ENCODE results near the gene SNAP29.

Gene SNAP29

DNA sequence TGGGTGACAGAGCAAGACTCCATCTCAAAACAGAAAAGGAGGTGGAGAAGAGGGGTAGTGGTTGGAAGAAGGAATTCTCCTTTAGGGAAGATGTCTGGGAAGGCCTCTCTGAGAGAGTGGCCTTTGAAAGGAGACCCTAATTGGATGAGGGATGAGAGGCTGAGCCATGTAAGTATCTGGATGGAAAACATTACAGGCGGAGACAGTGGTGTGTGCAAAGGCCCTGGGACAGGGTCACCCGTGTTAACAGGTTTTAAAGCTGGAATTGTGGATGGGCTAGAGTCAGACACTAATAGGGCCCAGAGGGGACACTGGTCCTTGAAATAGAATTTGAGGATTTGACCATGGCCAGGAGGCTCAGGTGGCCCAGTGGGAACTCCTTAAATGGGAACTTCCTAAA, 10.4 kb downstream of the SNAP29 start:
- no peak for DNase-seq
- no peak overlapping the region for H3K27ac ChIP-seq (ENCODE audit: low read length)
- H4K20me1 ChIP-seq (ENCODE audit: insufficient read depth, low read length): no peaks in the 10 kb centered on the region
- H3K9me2 ChIP-seq (replicated peaks; ENCODE audit: insufficient read depth, low read length): no peaks in the 10 kb centered on the region
- H3K79me2 ChIP-seq (ENCODE audit: low read length): peaks cover 30% of the 10 kb centered on the region
- no peaks in the 10 kb centered on the region for H3K36me3 ChIP-seq (replicated peaks; ENCODE audit: insufficient read depth, low read length)
- no peak overlapping the region for H3K4me2 ChIP-seq (ENCODE audit: low read depth, low read length)
- no peak overlapping the region for H3K9ac ChIP-seq (ENCODE audit: low read length)
- H3K4me1 ChIP-seq (ENCODE audit: low read length): peaks cover 26% of the 10 kb centered on the region
- no peak for TF ChIP-seq EZH2phosphoT487 (IDR thresholded peaks at IDR 0.05; ENCODE audit: low read length)
- TF ChIP-seq, protein P1, sequence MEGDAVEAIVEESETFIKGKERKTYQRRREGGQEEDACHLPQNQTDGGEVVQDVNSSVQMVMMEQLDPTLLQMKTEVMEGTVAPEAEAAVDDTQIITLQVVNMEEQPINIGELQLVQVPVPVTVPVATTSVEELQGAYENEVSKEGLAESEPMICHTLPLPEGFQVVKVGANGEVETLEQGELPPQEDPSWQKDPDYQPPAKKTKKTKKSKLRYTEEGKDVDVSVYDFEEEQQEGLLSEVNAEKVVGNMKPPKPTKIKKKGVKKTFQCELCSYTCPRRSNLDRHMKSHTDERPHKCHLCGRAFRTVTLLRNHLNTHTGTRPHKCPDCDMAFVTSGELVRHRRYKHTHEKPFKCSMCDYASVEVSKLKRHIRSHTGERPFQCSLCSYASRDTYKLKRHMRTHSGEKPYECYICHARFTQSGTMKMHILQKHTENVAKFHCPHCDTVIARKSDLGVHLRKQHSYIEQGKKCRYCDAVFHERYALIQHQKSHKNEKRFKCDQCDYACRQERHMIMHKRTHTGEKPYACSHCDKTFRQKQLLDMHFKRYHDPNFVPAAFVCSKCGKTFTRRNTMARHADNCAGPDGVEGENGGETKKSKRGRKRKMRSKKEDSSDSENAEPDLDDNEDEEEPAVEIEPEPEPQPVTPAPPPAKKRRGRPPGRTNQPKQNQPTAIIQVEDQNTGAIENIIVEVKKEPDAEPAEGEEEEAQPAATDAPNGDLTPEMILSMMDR (IDR thresholded peaks at IDR 0.05; ENCODE audit: low read length): no peak
- no peak for TF ChIP-seq EZH2 (optimal IDR thresholded peaks at IDR 0.05; ENCODE audit: low read depth, low read length)
- no peaks in the 10 kb centered on the region for H3K27me3 ChIP-seq (replicated peaks; ENCODE audit: insufficient read depth, low read length)
- H2AFZ ChIP-seq (ENCODE audit: low read length): no peak overlapping the region
- peaks cover 18% of the 10 kb centered on the region; the same call in 1 of the 2 replicates for H3F3A ChIP-seq (ENCODE audit: insufficient read depth, low read length)
- H3K9me3 ChIP-seq (replicated peaks; ENCODE audit: insufficient read depth, low read length): no peaks in the 10 kb centered on the region
- no peak overlapping the region for H3K4me3 ChIP-seq (ENCODE audit: low read length)

- Histone ChIP-seq H3F3A (ENCODE audit: insufficient read depth, low read length) (no peaks in the 10 kb centered on the region), H3K9me2 (replicated peaks; ENCODE audit: insufficient read depth, low read length) (no peaks in the 10 kb centered on the region), H3K4me1 (ENCODE audit: low read length) (peaks cover 3% of the 10 kb centered on the region; the same call in 1 of the 2 replicates), H3K36me3 (replicated peaks; ENCODE audit: insufficient read depth, low read length) (no peaks in the 10 kb centered on the region), H4K20me1 (ENCODE audit: insufficient read depth, low read length) (no peaks in the 10 kb centered on the region), H2AFZ (ENCODE audit: low read length) (no peak overlapping the region), H3K9me3 (replicated peaks; ENCODE audit: insufficient read depth, low read length) (no peaks in the 10 kb centered on the region), H3K79me2 (ENCODE audit: low read length) (peaks cover 5% of the 10 kb centered on the region; the same call in 1 of the 2 replicates), H3K27ac (ENCODE audit: low read length) (no peak overlapping the region), H3K27me3 (replicated peaks; ENCODE audit: insufficient read depth, low read length) (no peaks in the 10 kb centered on the region), H3K4me2 (ENCODE audit: low read depth, low read length) (no peak overlapping the region), H3K4me3 (ENCODE audit: low read length) (no peak overlapping the region), H3K9ac (ENCODE audit: low read length) (no peak overlapping the region)
- DNase-seq: no peak
- TF ChIP-seq EZH2phosphoT487 (IDR thresholded peaks at IDR 0.05; ENCODE audit: low read length) (no peak), EZH2 (optimal IDR thresholded peaks at IDR 0.05; ENCODE audit: low read depth, low read length) (no peak)
- TF ChIP-seq, protein P1 (IDR thresholded peaks at IDR 0.05; ENCODE audit: low read length): no peak
These were observed 14.4 kb downstream of the SNAP29 start for GRCh38 chr22:20873214-20873613.

DNA sequence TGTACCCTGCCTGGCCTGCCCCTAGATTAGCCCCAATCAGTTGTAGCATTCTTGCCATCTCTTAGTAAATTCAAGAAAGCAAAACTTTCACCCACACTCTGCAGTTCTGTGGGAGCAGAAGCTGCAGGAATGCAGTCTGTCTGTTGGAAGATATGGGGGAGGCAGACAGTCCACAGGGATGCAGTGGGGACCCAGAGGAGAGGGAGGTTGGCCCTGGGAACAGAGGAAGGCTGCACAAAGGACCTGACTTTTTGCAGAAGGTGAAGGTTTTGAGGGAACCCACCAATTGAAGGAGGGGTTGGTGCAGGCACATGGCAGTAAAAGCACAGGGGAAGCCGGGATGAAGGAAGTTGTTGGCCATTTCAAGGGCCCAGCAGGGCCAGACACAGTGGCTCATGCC, 16.5 kb downstream of the SNAP29 start:
- Histone ChIP-seq H3K79me2 (ENCODE audit: low read length) (no peaks in the 10 kb centered on the region), H3K9me3 (replicated peaks; ENCODE audit: insufficient read depth, low read length) (no peaks in the 10 kb centered on the region), H3K27me3 (replicated peaks; ENCODE audit: insufficient read depth, low read length) (no peaks in the 10 kb centered on the region), H3K4me2 (ENCODE audit: low read depth, low read length) (no peak overlapping the region), H3F3A (ENCODE audit: insufficient read depth, low read length) (no peaks in the 10 kb centered on the region), H2AFZ (ENCODE audit: low read length) (no peak overlapping the region), H3K9me2 (replicated peaks; ENCODE audit: insufficient read depth, low read length) (no peaks in the 10 kb centered on the region), H4K20me1 (ENCODE audit: insufficient read depth, low read length) (no peaks in the 10 kb centered on the region), H3K36me3 (replicated peaks; ENCODE audit: insufficient read depth, low read length) (no peaks in the 10 kb centered on the region), H3K27ac (ENCODE audit: low read length) (no peak overlapping the region), H3K9ac (ENCODE audit: low read length) (no peak overlapping the region), H3K4me1 (ENCODE audit: low read length) (no peaks in the 10 kb centered on the region), H3K4me3 (ENCODE audit: low read length) (no peak overlapping the region)
- TF ChIP-seq, protein P1 (IDR thresholded peaks at IDR 0.05; ENCODE audit: low read length): no peak
- no peak for TF ChIP-seq EZH2phosphoT487 (IDR thresholded peaks at IDR 0.05; ENCODE audit: low read length)
- no peak for TF ChIP-seq EZH2 (optimal IDR thresholded peaks at IDR 0.05; ENCODE audit: low read depth, low read length)
- DNase-seq: no peak

All from MM.1S (cell line).